Measurements from ENCODE around the gene FTO.
A peak's percentile ranks its signal among the peaks of the same experiment; 100 is the strongest.

FTO gene

DNA sequence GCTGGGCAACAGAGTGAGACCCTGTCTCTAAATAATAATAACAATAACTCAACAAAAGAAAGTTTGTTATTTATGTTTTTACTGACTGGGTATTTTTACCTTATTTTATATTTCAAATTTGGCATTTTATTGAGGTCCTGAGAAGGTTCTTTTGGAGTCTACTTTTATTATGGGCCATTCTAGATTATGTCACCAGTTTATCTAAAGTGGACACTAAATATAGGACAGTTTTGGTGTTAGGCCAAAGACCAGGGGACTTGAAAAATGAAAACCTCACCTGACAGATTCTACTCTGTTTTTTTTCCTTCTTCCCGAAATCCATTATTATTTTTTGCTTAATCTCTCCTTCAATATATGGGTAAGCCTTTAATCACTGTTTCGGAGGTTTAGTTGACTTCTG is 8.1 kb downstream of the FTO start:
- DNase-seq = no peak

DNA sequence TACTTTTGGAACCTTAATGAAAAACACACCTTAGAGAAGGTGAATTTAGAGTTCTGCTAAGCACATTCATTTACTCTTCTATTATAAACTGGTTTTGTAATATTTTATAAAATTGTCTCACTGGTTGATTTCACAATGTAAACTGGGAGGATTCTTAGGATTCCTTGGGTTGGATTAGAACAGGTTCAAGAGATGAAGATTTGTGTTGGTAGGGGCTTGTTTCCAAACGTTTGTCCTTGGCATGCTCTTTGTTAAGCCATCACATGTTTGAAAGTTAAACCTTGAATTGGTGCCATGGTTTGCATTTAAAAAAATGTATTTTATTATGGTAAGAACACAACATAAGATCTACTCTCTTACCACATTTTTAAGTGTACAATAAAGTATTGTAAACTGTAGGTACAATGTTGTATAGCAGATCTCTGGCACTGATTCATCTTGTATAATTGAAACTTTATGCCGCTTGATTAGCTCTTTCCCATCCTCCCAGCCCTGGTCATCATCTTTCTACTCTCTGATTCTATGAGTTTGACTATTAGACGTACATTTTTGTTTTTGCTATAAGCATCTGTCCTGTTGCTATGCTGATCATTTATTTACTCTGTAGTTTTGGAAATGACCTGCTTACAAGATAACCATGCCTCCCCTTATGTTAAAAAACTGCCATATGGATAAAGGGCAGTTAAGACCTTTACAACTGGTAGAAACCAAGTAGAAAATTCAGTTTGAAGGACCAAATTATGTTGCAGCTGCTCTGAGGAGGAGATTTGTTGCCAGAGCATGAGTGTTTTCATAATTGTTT is 9.6 kb downstream of the FTO start:
- no peak for DNase-seq

DNA sequence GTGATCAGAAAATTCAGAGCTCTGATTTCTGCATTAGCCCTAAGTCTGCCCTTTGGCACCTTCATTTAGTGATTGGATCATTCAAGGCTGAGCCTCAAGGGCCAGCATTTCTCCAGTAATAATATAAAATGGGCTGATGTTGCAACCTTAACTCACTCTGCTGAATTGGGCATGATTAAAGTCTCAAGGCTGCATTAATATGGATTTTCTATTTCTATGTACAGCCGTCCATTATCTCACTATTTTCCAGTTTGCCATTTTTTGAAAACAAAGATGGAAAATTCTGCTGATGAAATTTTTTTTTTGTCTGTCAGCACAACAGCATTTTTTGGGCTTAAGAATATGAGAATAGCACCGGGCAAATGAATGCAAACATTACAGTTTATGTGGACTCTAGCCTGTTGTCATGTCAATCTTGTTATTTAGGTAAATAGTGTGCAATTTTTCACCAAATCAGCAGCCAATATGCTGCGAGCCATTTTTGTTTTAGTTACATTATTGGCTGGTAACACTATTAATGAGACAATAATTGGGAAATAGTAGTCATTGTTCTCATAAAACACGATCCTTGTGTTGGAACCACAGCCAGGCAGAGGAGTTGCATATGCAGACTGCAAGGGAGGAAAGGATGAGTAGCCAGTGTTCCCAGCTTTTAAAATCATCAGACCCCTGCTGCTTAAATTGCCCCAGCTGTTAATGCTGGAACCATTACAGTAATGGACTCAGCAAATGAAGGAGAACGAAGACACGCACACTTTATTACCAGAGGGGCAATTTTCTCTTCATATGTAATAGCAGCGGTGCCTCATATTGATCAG is 10.5 kb downstream of the FTO start:
- DNase-seq = no peak

DNA sequence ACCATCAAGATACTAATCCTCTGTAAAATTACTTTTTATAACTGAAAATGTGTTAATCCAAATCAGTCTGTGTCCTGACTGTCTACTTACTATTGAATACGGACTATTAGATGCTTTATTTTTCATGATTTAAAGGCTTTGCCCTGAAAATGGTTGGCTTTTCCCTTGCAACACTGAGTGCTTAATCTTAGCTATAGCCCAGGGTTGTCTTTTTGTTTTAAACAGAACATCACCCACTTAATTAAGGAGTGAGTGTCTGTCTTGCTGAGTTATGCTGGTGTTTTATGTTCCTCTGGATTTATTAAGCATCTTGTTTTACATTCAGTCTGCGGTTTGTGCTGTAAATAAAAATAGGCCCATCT is 11.0 kb downstream of the FTO start:
- no peak for DNase-seq

DNA sequence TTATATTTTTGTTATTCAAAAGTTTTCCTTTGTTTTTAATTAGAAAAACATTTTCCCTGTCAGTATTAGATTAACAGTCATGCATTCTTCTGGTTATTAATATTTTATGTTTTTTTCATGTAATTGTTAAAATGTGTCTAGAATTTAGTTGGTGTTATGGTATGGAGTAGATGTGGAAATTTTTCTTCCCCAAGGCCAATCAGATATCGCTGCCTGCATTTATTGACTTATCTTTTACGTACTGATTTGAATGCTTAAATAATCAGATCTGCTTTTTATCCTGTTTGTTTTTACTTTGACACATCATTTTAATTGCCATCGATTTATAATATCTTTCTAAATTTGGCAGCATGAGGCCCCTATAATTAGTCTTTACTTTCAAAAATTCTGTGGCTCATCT is 13.6 kb downstream of the FTO start:
- DNase-seq = no peak

DNA sequence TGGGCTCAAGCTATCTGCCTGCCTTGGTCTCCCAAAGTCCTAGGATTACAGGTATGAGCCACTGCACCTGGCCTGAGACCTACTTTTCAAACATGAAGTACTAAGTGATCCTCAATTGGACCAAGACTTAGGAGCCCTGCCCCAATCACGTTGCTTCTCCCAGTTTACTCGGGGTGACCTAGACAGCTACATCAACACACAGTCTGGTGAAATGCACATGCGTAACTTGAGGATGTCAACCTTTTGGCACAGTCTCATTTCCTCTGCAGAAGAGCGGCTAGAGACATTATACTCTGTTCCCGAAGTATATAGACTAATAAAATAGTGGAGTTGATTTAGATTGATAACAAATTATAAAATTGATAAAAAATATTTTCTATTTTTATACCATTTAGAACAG is 17.1 kb downstream of the FTO start:
- DNase-seq = no peak

DNA sequence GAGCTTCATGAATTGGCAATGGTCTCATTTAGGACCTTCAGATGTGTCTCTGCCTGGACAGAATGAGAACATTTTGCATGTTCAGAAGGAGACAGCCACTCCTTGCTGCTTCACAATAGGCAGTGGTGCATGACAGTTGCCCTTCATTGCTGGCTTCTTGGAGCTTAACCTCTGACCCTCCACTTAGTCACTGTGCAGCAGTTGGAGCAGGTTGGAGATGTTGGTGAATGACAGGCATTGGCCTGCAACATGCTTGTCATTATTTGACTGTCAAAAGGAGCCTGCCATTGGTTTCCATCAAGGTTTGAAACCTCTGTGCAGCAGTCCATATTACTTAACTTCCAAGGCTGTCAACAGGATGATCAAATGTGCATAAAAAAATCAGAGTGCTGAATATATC is 22.7 kb downstream of the FTO start:
- DNase-seq = peak; percentile 51

DNA sequence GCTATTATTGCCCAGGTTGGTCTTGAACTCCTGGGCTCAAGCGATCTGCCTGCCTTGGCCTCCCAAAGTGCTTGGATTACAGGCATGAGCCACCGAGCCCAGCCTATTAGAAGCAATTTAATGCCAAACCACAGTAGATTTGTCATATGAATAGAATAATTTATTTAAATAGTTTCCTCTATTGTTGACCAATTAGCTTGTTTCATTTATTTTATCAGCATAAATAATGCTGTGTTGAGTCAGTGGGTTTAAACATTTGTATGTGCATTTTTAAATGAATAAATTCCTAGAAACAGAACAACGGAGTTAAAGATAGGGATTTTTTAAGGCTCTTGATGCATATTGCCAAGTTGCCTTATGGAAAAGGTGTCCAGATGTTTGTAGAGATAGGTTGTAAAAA is 26.7 kb downstream of the FTO start:
- no peak for DNase-seq

DNA sequence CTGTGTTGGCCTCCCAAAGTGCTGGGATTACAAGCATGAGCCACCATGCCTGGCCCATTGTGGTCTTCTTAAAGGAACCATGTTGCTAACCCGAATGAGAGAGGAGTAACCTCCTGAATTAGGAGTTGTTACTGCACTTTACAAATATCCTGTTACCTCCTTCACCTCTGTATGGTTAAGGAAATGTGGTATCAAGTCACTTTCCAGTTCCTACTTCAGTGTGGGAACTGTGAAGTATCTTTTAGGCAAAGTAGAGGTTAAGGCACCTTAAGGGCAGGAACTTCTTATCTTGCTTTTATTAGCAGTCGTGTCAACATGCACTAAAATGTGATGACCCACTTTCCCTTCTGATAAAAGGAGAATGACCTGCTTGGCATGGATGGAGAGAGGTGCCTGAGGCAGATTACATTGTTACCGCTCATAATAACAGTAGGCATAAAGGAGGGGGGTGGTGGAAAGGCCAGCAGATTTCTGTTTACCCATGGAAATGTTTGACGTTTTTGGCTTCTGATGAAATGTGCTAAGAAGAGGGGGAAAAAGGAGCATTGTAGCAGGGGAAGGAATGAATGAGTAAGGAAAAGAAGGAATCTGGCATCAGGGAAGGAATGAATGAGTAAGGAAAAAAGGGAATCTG is 28.5 kb downstream of the FTO start:
- DNase-seq = no peak

DNA sequence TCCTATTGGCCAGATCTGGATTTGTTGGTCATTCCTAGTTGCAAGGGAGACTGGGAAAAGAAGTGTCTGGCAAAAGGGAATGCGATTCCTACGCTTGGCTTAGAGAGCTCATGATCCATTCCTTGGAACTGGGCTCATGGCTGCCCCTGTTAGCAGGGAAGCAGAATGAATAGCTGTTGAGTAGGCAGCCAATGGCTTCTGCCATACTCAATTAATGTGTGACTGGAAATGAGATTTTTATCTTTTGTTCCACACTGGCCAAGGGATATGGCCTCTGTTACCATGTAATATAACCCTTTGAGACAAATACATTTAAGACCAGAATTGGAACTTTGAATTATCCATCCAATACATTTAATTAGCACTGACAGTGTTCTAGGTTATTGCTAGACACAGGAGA is 31.0 kb downstream of the FTO start:
- DNase-seq = no peak

DNA sequence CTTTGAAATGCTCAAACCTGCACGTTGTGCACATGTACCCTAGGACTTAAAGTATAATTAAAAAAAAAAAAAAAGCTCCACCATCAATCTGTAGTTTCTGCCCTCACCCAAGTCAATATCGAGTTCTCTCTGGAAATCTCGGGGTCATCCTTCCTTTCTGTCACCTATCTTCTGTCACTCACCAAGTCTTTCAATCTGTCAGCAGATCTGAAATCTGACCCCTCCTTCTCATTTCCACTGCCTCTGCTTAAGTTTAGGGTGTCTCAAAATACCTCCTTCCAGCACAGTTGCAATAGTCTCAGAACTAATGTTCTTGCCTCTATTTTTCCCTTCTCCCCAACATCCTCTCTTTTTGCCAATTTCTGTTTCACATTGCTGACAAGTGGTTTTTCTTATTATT is 32.3 kb downstream of the FTO start:
- no peak for DNase-seq

DNA sequence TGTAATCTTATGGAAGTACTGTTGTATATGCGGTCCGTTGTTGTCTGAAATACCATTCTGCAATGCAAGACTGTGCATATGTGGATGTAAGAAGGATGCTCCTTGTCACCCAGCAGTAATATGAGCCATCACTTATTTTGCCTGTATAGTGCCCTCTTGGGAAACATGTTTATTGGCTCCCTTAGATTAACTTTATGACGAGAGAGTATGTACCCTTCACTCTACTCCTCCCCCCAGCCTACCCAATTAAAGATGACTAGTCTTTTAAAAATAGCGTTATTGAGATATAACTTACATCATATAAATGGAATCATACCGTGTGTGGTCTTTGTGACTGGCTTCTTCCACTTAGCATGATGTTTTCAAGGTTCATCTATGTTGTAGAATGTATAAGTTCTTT is 33.6 kb downstream of the FTO start:
- no peak for DNase-seq

DNA sequence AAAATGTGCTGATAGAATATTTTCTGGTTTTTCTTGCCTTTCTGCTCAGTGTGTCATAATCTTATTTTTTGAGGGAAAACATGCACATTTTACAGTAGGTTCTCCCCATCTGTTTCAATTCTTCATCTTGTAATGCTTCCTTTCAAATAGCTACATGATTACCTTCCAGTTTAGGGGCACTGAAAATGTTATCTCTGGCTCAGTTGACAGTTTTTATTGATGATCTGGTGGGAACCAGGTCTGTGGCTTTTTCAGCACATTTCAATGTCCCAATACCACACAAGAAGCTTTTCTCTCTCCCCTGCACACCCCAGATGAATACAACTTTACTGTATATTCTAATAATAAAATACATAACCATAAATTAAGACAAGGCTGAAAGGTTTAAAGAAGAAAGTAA is 36.5 kb downstream of the FTO start:
- no peak for DNase-seq

DNA sequence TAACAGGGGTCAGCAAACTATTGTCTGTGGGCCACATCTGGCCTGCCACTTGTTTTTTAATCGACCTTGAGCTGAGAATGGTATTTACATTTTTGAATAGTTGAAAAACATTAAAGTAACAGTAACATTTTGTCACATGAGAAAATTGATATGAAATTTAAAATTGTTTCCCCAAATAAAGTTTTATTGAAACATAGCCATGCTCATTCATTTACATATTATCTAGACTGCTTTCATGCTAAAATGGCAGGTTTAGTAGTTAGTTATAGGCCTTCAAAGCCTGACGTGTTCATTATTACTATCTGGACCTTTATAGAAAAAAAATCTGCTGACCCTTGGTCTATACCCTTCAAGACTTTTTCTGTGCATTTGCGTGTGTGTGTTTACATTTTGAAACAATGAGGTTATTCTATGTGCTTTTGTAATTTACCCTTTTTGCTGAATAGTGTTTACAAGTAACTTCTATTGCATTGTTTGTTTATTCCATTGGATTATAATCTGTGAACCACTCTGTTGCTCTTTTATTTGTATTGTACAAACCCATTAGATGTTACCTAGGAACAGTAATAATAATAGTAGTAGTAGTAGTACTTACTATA is 37.1 kb downstream of the FTO start:
- DNase-seq = no peak

DNA sequence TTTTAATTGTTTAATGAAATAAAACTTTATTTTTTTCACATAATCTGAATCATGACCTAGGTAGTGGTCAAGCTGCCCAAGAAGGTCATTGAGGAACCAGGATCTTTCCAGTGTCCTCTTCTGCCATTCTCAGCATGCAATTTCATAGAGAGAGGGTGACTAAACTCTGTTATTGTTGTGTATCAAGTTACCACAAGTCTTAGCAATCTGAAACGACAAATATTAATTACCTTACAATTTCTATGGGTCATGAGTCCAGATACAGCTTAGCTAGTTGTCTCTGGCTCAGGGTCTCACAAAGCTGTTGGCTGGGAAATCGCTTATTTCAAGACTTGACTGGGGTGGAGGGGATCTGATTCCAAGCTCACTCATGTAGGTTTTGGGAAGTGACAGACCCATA is 37.6 kb downstream of the FTO start:
- no peak for DNase-seq

DNA sequence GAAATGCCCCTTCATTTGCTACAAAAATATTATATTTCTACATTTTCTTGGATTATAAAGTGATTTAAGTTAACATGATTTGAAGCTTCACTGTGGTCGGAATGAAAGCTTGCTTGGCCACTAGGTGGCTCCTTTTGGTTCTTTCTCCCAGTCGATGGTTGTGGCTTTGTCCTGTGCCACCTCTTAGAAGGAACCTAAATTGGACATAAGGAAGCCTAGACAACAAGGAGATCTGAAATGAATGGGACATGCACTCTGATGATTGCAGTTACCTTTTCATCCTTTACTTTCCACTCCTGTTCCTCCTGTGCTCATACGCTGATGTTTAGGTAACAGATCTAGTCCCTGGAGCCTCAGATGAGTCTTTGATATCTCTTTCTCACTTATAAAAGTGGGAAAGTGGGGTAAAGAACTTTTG is 39.2 kb downstream of the FTO start:
- DNase-seq = peak; percentile 62

DNA sequence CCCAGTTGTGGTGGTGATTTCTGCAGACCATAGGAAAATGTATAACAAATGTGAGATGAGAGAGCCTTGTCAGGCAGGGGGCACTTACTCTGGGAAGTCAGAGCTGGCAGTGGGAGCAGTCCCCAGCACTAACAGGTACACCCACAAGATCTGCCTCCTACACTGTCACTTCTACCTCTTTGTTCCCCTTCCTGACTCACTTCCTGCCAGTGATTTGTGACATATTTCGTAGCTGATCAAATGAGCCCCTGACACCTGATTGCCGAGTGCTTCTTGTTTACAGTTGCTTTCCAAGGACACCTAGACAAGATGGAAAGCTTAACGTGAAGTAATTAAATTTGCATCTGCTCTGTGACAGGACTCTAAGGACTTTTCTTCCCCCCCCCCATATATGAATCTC is 40.5 kb downstream of the FTO start:
- peak; percentile 80 for DNase-seq

DNA sequence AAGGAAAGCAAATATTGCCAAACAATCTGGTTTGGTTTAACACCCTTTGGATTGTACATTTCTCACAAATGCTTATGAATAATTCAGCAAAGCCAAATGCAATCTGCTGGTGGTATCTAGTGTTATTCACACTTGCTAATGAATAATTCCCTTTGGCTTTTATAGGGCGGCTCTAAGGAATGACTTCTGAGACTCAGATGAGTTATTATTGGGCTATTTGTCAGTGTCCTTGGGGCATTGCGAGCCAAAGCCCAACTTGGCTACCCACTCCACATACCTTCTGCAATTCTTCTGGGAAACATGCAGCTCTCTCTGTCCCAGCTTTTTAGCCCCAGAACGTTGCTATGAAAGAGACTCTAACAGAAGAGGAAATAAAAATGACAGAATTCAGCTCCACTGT is 41.1 kb downstream of the FTO start:
- DNase-seq = no peak

DNA sequence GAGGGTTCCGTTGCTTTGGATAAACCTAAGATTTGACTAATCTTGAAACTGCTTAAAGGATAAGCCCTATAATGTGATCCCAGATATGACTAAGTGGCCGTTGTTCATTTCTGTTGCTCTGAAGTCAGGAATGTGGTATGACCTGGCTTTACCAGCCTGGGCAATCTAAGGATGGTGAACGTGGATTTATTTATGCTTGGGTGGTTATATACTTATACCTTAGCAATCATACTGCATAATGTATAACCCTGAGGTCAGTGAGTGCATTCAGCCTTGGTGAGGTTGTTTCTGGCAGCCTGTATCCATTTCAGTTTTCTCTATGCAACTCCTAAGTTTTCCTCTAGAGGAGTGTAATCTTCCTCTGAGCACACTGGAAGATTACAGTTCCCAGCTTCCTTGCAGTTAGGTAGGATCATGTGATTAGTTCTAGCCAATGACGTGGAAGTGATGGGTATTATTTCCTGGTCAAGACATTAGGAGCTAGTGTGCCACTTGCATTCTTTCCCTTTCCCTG is 41.9 kb downstream of the FTO start:
- peak; percentile 13 for DNase-seq

DNA sequence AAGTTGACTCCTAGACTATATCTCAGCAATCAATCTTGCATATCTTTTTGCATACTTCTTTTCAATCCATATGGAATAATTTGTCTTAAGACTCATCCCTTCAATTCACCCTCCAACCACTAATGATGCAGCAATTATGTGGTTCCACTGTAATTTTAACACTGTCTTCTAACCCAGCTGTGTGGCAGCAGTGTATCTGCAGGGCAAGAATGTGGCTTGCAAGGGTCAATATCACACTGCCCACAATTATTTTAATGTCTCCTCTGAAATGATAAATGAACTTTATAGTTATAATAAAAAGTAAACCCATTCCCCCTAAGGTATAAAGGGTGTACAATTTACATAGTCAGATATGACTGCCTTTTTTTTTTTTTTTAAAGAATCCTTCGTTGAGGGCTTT is 48.6 kb downstream of the FTO start:
- DNase-seq = no peak

DNA sequence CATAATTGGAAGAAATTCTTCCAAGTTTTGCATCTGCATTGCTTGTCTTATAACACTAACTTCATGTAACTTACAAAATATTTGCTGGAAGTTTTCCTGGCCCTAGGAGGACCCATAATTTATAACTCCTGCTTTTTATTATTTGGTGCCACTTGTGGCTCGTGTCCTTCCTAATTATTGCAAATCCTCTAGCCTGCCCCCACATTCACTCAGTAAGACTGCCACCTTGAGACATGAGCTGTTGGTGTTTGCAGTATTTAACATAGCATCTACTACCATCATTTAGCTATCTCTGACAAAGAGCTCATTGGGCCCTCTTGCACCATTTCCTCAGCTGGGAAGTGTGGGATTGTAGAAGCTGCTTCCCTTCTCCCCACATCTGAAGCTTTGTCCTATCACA is 49.5 kb downstream of the FTO start:
- DNase-seq = no peak

DNA sequence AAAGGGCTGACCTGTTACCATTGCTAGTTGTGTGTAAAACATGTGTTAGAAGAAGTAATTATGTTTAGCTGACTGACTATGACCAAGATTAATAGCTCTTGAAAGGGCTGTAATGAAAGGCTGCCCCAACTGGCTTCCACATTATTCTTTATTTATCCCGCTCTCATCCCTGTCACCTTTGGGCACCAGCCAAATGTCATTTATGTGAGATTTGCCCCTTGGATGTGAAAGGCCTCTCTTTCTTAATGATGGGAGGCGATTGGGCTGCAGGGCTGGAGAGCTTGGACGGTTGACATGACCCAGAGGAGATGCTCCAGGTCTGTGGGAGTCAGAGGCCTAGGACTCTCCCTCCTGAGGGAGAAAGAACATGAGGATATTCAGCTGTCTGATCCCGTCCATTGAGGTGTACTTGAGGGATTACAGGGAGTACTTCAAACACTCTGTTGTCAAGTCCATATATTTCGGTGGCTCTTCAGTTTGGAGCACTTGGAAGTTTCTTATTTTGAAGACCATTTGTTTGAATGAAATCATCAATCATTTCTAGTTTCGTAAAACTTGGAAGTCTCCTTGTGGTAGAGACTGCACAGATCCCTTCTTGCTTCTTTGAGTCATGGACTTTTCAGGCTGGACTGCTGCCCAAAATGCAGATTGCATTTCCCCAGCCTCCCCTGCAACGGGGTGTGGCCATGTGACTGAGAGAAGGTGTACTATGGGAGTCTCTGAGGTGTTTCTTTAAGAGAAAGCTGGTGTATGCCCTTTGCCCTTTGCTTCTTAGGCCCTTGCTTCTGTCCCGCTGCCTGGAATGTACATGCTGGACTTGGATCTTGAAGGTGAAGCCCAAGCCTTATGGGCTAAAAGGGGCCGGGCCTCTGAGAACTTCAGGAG is 51.3 kb downstream of the FTO start:
- DNase-seq = peak; percentile 32

All from DMS53 (cell line).